ENCODE measurements around the gene IZUMO4. TPM values are rescaled to one million over a fixed set of nuclear protein-coding genes. Genes with fewer than 3 reads are reported as not detected.
"Not testable (repeated sequence)": the region's sequence is repeated elsewhere in the genome, so short reads cannot be mapped to it uniquely, and the experiment has no call there.

The IZUMO4 gene
- total and polyA plus RNA-seq, 9 donors = 1.7 to 4.0 (median 2.1) TPM

DNA sequence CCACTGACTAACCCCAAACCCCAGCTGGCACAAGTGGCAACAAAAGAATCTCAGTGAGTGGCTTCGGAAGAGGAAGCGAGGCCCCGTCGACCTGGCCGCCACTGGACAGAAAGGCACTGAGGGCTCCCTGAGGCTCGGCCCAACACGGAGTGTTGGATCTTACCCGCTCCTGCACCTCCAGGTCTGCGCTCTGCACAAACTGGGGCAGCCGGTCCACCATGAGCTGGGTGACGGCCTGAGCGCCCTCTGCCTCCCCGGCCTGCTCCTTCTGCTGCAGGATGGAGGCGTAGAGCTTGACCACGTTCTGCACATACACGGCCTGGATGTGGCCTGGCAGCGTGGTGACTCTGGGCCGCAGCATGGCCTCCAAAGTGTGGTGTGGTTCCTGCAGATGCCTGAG, 21.7 kb downstream of the IZUMO4 start:
- Histone ChIP-seq H3K36me3 (ENCODE audit: control insufficient read depth, insufficient read depth, low read length) (peaks cover 94% of the 10 kb centered on the region), H3K27ac (ENCODE audit: low read length) (no peak overlapping the region), H3K27me3 (ENCODE audit: control insufficient read depth, insufficient read depth, low read length) (no peaks in the 10 kb centered on the region), H3K4me1 (ENCODE audit: control insufficient read depth, insufficient read depth, low read length) (no peaks in the 10 kb centered on the region), H3K9me3 (replicated peaks; ENCODE audit: control insufficient read depth, low read depth, low read length) (no peaks in the 10 kb centered on the region), H3K4me3 (ENCODE audit: low read length) (no peak overlapping the region)
- 91% methylated on average over 18 of the region's 18 CpGs for WGBS (ENCODE audit: insufficient coverage)
- DNase-seq = no peak

- no peaks in the 10 kb centered on the region for H3K9me3 ChIP-seq (replicated peaks; ENCODE audit: control insufficient read depth, low read depth, low read length)
- no peaks in the 10 kb centered on the region for H3K4me1 ChIP-seq (ENCODE audit: control insufficient read depth, insufficient read depth, low read length)
- H3K27me3 ChIP-seq (ENCODE audit: control insufficient read depth, insufficient read depth, low read length) = no peaks in the 10 kb centered on the region
- no peak overlapping the region for H3K4me3 ChIP-seq (ENCODE audit: low read length)
- WGBS (ENCODE audit: insufficient coverage) = 89% methylated on average over 28 of the region's 31 CpGs
- DNase-seq = no peak
- H3K27ac ChIP-seq (ENCODE audit: low read length) = no peak overlapping the region
- peaks cover 93% of the 10 kb centered on the region for H3K36me3 ChIP-seq (ENCODE audit: control insufficient read depth, insufficient read depth, low read length)
Measured at GRCh38 chr19:2119921-2120785, 23.4 kb downstream of the IZUMO4 start.

GRCh38 chr19:2120821-2121220, 24.1 kb downstream of the IZUMO4 start:
- WGBS (ENCODE audit: insufficient coverage) = 97% methylated on average over 26 of the region's 26 CpGs
- Histone ChIP-seq H3K27me3 (ENCODE audit: control insufficient read depth, insufficient read depth, low read length) (no peaks in the 10 kb centered on the region), H3K36me3 (ENCODE audit: control insufficient read depth, insufficient read depth, low read length) (peaks cover 89% of the 10 kb centered on the region), H3K9me3 (replicated peaks; ENCODE audit: control insufficient read depth, low read depth, low read length) (no peaks in the 10 kb centered on the region), H3K4me1 (ENCODE audit: control insufficient read depth, insufficient read depth, low read length) (no peaks in the 10 kb centered on the region), H3K27ac (ENCODE audit: low read length) (no peak overlapping the region), H3K4me3 (ENCODE audit: low read length) (no peak overlapping the region)
- no peak for DNase-seq

GRCh38 chr19:2121416-2122051, 24.8 kb downstream of the IZUMO4 start:
- Histone ChIP-seq H3K36me3 (ENCODE audit: control insufficient read depth, insufficient read depth, low read length) (peaks cover 86% of the 10 kb centered on the region), H3K4me3 (ENCODE audit: low read length) (no peak overlapping the region), H3K27ac (ENCODE audit: low read length) (no peak overlapping the region), H3K9me3 (replicated peaks; ENCODE audit: control insufficient read depth, low read depth, low read length) (no peaks in the 10 kb centered on the region), H3K4me1 (ENCODE audit: control insufficient read depth, insufficient read depth, low read length) (no peaks in the 10 kb centered on the region), H3K27me3 (ENCODE audit: control insufficient read depth, insufficient read depth, low read length) (no peaks in the 10 kb centered on the region)
- DNase-seq = no peak
- WGBS (ENCODE audit: insufficient coverage) = 90% methylated on average over 22 of the region's 27 CpGs

- Histone ChIP-seq H3K9me3 (replicated peaks; ENCODE audit: control insufficient read depth, low read depth, low read length) (no peaks in the 10 kb centered on the region), H3K27ac (ENCODE audit: low read length) (no peak overlapping the region), H3K4me3 (ENCODE audit: low read length) (no peak overlapping the region), H3K36me3 (ENCODE audit: control insufficient read depth, insufficient read depth, low read length) (peaks cover 86% of the 10 kb centered on the region), H3K4me1 (ENCODE audit: control insufficient read depth, insufficient read depth, low read length) (no peaks in the 10 kb centered on the region), H3K27me3 (ENCODE audit: control insufficient read depth, insufficient read depth, low read length) (no peaks in the 10 kb centered on the region)
- no peak for DNase-seq
- WGBS (ENCODE audit: insufficient coverage) = 91% methylated on average over 9 of the region's 15 CpGs
Measured at GRCh38 chr19:2122251-2122650, 25.5 kb downstream of the IZUMO4 start.

DNA sequence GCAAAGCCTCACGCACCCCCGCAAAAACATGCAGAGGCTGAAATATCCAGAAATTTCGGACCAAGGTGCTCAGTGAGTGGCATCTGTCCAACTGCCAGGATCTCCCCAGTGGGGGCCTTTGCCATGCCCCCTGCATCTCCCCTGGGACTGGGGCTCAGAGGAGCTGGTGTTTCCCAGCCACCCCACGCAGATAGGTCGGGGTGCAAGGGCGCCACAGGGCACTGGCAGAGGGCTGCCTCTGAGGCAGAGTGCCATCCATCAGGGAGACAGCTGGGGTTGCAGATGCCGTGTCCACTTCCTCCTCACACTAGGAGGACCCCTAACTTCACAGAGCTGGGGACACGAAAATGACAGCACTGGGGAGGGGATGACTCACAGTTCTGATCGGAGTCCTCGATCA, 26.3 kb downstream of the IZUMO4 start:
- 90% methylated on average over 4 of the region's 10 CpGs for WGBS (ENCODE audit: insufficient coverage)
- Histone ChIP-seq H3K27me3 (ENCODE audit: control insufficient read depth, insufficient read depth, low read length) (no peaks in the 10 kb centered on the region), H3K4me3 (ENCODE audit: low read length) (no peak overlapping the region), H3K27ac (ENCODE audit: low read length) (no peak overlapping the region), H3K4me1 (ENCODE audit: control insufficient read depth, insufficient read depth, low read length) (no peaks in the 10 kb centered on the region), H3K36me3 (ENCODE audit: control insufficient read depth, insufficient read depth, low read length) (peaks cover 84% of the 10 kb centered on the region), H3K9me3 (replicated peaks; ENCODE audit: control insufficient read depth, low read depth, low read length) (no peaks in the 10 kb centered on the region)
- DNase-seq = no peak

GRCh38 chr19:2123682-2124387, 27.1 kb downstream of the IZUMO4 start:
- no peak overlapping the region for H3K4me3 ChIP-seq (ENCODE audit: low read length)
- no peaks in the 10 kb centered on the region for H3K27me3 ChIP-seq (ENCODE audit: control insufficient read depth, insufficient read depth, low read length)
- peaks cover 78% of the 10 kb centered on the region for H3K36me3 ChIP-seq (ENCODE audit: control insufficient read depth, insufficient read depth, low read length)
- DNase-seq = no peak
- H3K9me3 ChIP-seq (replicated peaks; ENCODE audit: control insufficient read depth, low read depth, low read length) = no peaks in the 10 kb centered on the region
- H3K4me1 ChIP-seq (ENCODE audit: control insufficient read depth, insufficient read depth, low read length) = no peaks in the 10 kb centered on the region
- 75% methylated on average over 25 of the region's 25 CpGs for WGBS (ENCODE audit: insufficient coverage)
- H3K27ac ChIP-seq (ENCODE audit: low read length) = no peak overlapping the region

DNA sequence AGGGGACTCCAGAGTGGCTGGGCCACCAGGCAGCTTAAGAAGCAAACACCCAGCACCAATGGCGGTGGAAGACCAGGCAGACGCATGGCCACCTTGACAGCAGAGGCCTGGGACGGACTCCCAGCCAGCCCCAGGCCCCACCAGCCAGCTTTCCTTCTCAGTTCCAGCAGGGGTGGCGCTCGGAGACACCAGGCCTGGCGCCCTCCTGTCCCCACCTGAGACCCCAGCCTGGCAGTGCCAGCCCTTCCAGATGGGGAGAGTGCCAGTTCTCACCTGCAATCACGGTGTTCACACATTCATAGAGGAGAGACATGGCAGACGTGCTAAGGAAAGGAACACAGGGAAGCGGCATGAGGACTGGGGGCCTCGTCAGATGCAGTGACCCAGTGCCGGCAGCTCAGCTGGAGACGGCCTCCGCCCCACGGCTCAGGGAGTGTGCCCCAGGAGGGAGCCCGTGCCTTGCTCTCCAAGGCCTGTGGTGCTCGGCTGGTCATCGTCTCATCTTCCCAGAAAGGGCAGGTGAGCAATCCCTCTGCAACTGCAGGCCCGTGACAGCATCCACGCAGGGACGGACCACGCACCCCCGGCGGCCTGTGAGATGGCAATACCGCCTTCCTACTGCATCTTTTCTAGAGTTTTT, 30.3 kb downstream of the IZUMO4 start:
- H3K27ac ChIP-seq (ENCODE audit: low read length) = no peak overlapping the region
- H3K36me3 ChIP-seq (ENCODE audit: control insufficient read depth, insufficient read depth, low read length) = peaks cover 78% of the 10 kb centered on the region
- H3K27me3 ChIP-seq (ENCODE audit: control insufficient read depth, insufficient read depth, low read length) = no peaks in the 10 kb centered on the region
- H3K9me3 ChIP-seq (replicated peaks; ENCODE audit: control insufficient read depth, low read depth, low read length) = no peaks in the 10 kb centered on the region
- H3K4me1 ChIP-seq (ENCODE audit: control insufficient read depth, insufficient read depth, low read length) = no peaks in the 10 kb centered on the region
- no peak overlapping the region for H3K4me3 ChIP-seq (ENCODE audit: low read length)
- DNase-seq = no peak
- 90% methylated on average over 18 of the region's 24 CpGs for WGBS (ENCODE audit: insufficient coverage)

DNA sequence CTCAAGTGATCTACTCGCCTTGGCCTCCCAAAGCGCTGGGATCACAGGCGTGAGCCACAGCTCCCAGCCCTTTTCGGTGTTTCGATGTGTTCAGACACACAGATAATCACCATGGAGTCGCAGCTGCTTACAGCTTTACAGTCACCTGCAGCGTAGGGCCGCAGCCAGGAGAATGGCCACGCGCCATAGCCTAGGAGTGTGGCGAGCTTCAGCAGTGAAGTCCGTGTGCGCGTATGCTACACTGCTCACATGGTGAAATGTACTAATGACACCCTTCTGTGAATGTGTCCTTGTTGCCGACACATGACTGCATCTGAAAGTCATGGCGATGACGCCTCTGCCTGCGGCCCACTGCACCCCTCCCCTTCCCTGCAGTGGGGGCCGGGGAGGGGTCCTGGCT, 31.0 kb downstream of the IZUMO4 start:
- DNase-seq = no peak
- peaks cover 78% of the 10 kb centered on the region for H3K36me3 ChIP-seq (ENCODE audit: control insufficient read depth, insufficient read depth, low read length)
- 84% methylated on average over 15 of the region's 19 CpGs for WGBS (ENCODE audit: insufficient coverage)

GRCh38 chr19:2128252-2128651, 31.5 kb downstream of the IZUMO4 start:
- H3K4me1 ChIP-seq (ENCODE audit: control insufficient read depth, insufficient read depth, low read length) = not testable (repeated sequence)

More for the DNA sequence above, 31.0 kb downstream of the IZUMO4 start:
- Histone ChIP-seq H3K4me1 (ENCODE audit: control insufficient read depth, insufficient read depth, low read length) (no peaks in the 10 kb centered on the region), H3K27ac (ENCODE audit: low read length) (no peak overlapping the region), H3K4me3 (ENCODE audit: low read length) (no peak overlapping the region), H3K27me3 (ENCODE audit: control insufficient read depth, insufficient read depth, low read length) (no peaks in the 10 kb centered on the region), H3K9me3 (replicated peaks; ENCODE audit: control insufficient read depth, low read depth, low read length) (no peaks in the 10 kb centered on the region)

More at GRCh38 chr19:2128252-2128651, 31.5 kb downstream of the IZUMO4 start:
- H3K27ac ChIP-seq (ENCODE audit: low read length); H3K27me3 ChIP-seq (ENCODE audit: control insufficient read depth, insufficient read depth, low read length); DNase-seq; H3K9me3 ChIP-seq (replicated peaks; ENCODE audit: control insufficient read depth, low read depth, low read length); H3K4me3 ChIP-seq (ENCODE audit: low read length): not testable (repeated sequence)
- peaks cover 78% of the 10 kb centered on the region for H3K36me3 ChIP-seq (ENCODE audit: control insufficient read depth, insufficient read depth, low read length)
- WGBS (ENCODE audit: insufficient coverage) = 85% methylated on average over 17 of the region's 34 CpGs

Data from muscle of leg (tissue), 11 donors.